ENCODE results near the gene BRAT1.

The BRAT1 gene

DNA sequence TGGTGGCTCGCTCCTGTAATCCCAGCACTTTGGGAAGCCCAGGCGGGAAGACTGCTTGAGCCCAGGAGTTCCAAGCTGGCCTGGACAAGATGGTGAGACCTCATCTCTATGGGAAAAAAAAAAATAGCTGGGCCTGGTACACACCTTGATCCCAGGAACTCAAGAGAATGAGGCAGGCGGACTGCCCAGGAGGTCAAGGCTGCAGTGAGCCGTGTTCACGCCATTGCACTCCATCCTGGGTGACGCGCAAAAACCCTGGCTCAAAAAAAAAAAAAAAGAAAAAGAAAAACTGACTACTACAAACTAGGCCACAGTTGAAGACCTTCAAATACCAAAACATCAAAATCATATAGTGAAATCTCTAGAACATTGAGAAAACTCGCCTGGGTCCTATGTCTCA lies 3.9 kb downstream of the BRAT1 start:
- no peaks in the 10 kb centered on the region for H3K9me3 ChIP-seq
- TF ChIP-seq CTCF (IDR thresholded peaks at IDR 0.05), result no peak
- no peak overlapping the region for H3K27ac ChIP-seq
- peaks cover 19 to 22% of the 10 kb centered on the region in 2 experiments for H3K4me1 ChIP-seq (ENCODE audit: control insufficient read depth in 1 of 2, insufficient read depth in 1 of 2, low read depth in 1 of 2, low read length in 1 of 2)
- no peaks in the 10 kb centered on the region for H3K27me3 ChIP-seq
- no peak overlapping the region for H3K4me3 ChIP-seq (ENCODE audit: low read depth in 1 of 2, low read length in 1 of 2)
- H3K36me3 ChIP-seq, result peaks cover 10% of the 10 kb centered on the region

DNA sequence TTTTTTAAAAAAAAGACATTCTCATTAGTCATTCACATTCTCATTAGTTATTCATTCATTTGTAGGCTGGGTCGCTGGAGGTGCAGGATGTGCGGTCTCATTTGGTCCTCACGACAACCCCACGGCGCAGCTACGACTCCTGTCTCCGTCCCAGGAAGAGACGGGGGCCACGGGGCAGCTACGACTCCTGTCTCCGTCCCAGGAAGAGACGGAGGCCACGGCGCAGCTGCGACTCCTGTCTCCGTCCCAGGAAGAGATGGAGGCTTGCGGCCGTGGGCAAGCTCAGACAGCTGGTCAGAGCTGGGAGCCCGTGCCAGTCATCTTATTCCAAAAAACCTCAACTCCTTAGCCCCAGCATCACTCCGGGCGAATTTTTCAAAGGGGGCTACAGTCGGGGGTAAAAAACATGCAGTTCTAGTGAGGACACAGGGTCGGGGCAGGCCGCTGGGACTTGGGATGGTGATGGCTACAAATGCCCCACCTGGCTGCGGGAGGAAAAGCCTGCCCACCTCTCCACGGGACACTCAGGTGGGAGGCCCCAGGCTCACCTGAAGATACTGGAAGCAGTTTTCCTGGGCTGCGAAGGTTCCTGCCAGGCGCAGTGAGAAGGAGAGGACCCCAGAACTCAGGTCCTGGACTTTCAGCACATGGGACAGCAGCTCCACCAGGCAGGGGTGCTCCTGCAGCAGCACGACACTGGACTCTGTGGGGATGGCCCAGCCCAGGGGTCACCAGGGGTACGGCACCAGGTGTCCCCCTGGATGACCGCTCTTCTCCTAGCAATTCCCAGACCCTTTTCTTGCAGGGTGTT lies 8.3 kb downstream of the BRAT1 start:
- no peaks in the 10 kb centered on the region for H3K9me3 ChIP-seq
- H3K27me3 ChIP-seq, result no peaks in the 10 kb centered on the region
- TF ChIP-seq CTCF (IDR thresholded peaks at IDR 0.05), result no peak
- H3K36me3 ChIP-seq, result peaks cover 49% of the 10 kb centered on the region
- no peak overlapping the region for H3K4me3 ChIP-seq (ENCODE audit: low read depth in 1 of 2, low read length in 1 of 2)
- no peak overlapping the region for H3K27ac ChIP-seq
- H3K4me1 ChIP-seq (ENCODE audit: control insufficient read depth in 1 of 2, insufficient read depth in 1 of 2, low read depth in 1 of 2, low read length in 1 of 2), result no peaks in the 10 kb centered on the region

GRCh38 chr7:2545746-2546425 lies 9.4 kb downstream of the BRAT1 start:
- H3K4me1 ChIP-seq (ENCODE audit: control insufficient read depth in 1 of 2, insufficient read depth in 1 of 2, low read depth in 1 of 2, low read length in 1 of 2), result no peaks in the 10 kb centered on the region
- TF ChIP-seq CTCF (IDR thresholded peaks at IDR 0.05), result no peak
- no peak overlapping the region for H3K4me3 ChIP-seq (ENCODE audit: low read depth in 1 of 2, low read length in 1 of 2)
- peaks cover 60% of the 10 kb centered on the region for H3K36me3 ChIP-seq
- H3K27ac ChIP-seq, result no peak overlapping the region
- H3K9me3 ChIP-seq, result no peaks in the 10 kb centered on the region
- no peaks in the 10 kb centered on the region for H3K27me3 ChIP-seq

DNA sequence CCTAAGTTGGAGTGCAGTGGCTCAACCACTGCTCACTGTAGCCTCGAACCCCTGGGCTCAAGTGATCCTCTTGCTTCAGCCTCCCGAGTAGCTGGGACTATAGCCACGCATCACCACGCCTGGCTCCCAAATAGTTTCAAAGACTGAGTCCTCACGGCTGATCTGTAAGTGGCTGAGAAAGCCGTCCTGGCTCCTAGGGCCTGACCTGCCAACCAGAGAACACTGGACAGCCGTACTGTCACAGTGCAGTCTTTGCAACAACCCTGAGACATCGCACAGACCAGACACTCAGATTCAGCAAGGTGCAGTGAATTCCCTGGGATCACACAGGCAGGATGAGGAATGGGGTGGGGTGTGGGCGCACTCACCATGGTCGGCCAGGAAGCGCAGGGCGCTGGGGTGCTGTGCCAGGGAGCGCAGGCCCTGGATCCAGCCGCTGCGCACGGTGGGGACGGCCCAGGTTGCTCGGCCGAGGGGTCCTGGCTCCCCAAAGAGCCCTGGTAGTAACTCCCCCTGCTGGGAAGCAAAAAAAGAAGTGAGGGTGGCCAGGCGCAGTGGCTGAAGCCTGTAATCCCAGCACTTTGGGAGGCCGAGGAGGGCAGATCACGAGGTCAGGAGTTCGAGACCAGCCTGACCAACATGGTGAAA lies 10.7 kb downstream of the BRAT1 start:
- Histone ChIP-seq H3K9me3 (no peaks in the 10 kb centered on the region), H3K4me1 (ENCODE audit: control insufficient read depth in 1 of 2, insufficient read depth in 1 of 2, low read depth in 1 of 2, low read length in 1 of 2) (no peaks in the 10 kb centered on the region), H3K4me3 (ENCODE audit: low read depth in 1 of 2, low read length in 1 of 2) (no peak overlapping the region), H3K27me3 (no peaks in the 10 kb centered on the region), H3K36me3 (peaks cover 72% of the 10 kb centered on the region), H3K27ac (peak overlapping the region; percentile 5)
- no peak for TF ChIP-seq CTCF (IDR thresholded peaks at IDR 0.05)

DNA sequence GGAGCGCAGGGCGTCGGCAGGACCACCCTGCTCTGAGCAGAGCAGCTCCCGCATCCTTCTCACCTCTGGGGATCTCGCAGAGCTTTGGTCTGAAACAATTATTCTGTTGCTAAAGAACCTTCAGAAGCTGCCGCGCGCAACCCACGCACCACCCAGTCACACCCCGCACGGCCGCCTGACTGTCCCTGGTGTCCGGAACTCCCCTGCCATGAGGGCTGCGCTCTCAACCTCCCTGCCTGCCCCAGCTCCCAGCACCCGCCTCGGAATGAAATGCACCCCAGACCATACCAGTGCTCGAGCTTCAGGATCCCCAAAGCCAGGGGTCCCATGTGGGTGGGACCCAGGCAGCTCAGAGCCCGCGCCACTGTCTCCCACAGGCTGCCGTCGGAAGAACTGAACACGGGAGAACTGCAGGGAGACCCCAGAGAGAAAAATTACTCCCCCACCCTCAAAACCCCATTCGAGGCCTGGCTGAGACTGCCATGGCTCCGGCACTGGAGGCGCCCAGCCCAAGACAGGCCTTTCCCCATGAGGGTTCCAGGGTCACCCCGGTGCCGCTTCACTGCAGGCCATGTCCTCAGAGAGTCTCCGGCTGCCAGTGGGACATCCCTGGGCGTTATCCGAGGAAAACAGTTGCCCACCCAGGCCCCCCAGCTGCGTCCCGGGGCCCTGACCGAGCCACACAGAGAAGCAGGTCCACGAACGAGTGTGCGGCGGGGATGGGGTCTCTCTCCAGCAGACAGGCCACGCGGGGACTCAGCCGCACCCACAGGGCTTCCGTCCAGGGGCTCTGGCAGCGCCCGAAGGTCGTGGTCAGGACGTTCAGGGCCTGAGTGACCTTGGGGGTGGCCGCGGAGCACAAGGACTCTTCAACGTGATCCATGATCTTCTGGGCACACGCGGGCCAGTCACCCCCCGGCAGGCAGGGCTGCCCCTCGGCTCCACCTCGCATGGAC lies 12.1 kb downstream of the BRAT1 start:
- H3K27me3 ChIP-seq, result no peaks in the 10 kb centered on the region
- H3K36me3 ChIP-seq, result peaks cover 86% of the 10 kb centered on the region
- no peak for TF ChIP-seq CTCF (IDR thresholded peaks at IDR 0.05)
- H3K27ac ChIP-seq, result no peak overlapping the region
- H3K4me3 ChIP-seq (ENCODE audit: low read depth in 1 of 2, low read length in 1 of 2), result no peak overlapping the region
- no peaks in the 10 kb centered on the region for H3K4me1 ChIP-seq (ENCODE audit: control insufficient read depth in 1 of 2, insufficient read depth in 1 of 2, low read depth in 1 of 2, low read length in 1 of 2)
- no peaks in the 10 kb centered on the region for H3K9me3 ChIP-seq
